GM12891 (cell line): ENCODE data around the gene OR13C8.

Experiments
- POLR2A ChIP-seq: IDR thresholded peaks from 2 replicates; pipeline ENCODE4 v1.6.1; 2011; ENCODE audit warnings: low read depth, low read length, control low read depth
- POLR2AphosphoS5 ChIP-seq: IDR thresholded peaks from 2 replicates; pipeline ENCODE4 v1.6.1; 2011; ENCODE audit warnings: low read depth, low read length, control low read depth
- SPI1 ChIP-seq: IDR thresholded peaks from 2 replicates; pipeline ENCODE4 v1.6.1; 2011; ENCODE audit warnings: low read depth, low read length, control low read depth
- TAF1 ChIP-seq: IDR thresholded peaks from 2 replicates; pipeline ENCODE4 v1.6.1; 2011; ENCODE audit warnings: low read depth, low read length, control low read depth

DNA sequence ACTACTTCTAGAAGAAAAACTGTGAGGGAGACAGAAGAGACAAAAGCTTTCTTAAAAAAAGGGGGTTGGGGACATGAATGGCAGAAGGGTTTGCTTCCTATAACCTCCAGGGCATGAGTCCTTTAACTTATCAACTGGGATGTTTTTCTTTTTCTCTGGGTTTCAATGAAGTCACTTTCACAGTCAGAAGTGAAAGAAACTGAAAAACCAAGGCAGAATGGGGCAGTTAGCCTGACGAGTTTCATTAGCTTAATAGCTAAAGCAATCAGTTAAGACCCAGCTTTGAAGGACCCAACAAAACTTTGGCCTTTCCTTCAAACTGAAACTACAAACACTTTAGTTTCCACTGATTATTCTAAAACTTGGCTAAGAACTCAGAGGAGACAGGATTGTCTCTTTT, 4.6 kb upstream of the OR13C8 start:
- no peak for TF ChIP-seq POLR2AphosphoS5
- TF ChIP-seq POLR2A = no peak
- no peak for TF ChIP-seq TAF1
- no peak for TF ChIP-seq SPI1
